HG02981 (cell line): ENCODE results near the gene DEUP1.
"Not testable (repeated sequence)": the region's sequence is repeated elsewhere in the genome, so short reads cannot be mapped to it uniquely, and the experiment has no call there.

Source experiments
- ATAC-seq: cut with Tn5 transposase; IDR thresholded peaks from one replicate; pipeline ENCODE4 v1.9.1; 2021; ENCODE audit warnings: mild to moderate bottlenecking, moderate library complexity; ENCODE audit not compliant: unreplicated experiment

Gene DEUP1, protein sequence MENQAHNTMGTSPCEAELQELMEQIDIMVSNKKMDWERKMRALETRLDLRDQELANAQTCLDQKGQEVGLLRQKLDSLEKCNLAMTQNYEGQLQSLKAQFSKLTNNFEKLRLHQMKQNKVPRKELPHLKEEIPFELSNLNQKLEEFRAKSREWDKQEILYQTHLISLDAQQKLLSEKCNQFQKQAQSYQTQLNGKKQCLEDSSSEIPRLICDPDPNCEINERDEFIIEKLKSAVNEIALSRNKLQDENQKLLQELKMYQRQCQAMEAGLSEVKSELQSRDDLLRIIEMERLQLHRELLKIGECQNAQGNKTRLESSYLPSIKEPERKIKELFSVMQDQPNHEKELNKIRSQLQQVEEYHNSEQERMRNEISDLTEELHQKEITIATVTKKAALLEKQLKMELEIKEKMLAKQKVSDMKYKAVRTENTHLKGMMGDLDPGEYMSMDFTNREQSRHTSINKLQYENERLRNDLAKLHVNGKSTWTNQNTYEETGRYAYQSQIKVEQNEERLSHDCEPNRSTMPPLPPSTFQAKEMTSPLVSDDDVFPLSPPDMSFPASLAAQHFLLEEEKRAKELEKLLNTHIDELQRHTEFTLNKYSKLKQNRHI

DNA sequence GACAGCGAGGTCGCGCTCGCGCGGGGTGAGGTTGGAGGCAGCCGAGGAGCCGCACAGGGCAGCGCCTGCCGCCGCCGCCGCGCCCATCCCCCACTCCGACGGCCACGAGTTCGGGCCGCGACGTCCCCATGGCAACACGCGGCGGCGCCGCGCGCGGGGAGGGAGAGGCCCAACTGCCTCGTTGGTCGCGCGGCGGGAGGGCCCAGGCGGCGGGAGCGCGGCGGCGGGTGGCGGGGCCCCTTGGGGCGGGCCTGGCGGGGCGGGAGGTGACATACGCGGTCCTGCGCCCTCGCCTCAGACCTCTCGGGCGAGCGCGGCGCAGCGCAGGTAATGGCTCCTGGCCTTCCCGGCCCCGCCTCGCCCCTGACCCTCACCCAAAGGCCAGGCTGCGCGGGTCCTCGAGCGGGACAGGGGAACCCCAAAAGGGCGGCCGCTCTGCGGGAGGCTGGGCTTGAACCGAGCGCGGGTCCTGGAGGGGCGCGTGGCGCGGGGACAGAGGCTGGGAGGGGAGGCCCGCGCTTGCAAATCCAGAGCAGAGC, at the start of gene DEUP1:
DEUP1 (plus strand) TSS at position 297 of the 539 bp plus-strand sequence. CDS start 1,518 bp downstream, outside the sequence.
- peak; percentile 55 for ATAC-seq

DNA sequence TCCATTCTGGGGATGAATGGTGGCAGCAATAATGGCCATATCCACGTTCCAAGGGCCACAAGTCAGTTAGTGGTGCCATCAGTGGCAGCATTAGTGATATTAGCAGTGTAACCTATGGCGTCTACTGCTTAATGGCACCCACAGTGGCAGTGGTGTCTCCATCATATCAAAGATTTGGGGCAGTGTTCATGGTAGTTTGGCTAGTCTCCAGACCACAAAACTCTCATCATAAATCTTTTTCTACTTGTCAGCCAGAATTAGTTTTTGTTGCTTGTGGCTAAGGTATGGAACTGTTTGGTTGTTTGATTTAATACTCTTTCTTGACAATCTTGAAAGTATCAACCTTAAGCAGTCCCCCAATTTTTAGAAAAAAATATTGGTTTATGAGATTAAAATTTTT, 45.1 kb upstream of the DEUP1 start:
- ATAC-seq: no peak

DNA sequence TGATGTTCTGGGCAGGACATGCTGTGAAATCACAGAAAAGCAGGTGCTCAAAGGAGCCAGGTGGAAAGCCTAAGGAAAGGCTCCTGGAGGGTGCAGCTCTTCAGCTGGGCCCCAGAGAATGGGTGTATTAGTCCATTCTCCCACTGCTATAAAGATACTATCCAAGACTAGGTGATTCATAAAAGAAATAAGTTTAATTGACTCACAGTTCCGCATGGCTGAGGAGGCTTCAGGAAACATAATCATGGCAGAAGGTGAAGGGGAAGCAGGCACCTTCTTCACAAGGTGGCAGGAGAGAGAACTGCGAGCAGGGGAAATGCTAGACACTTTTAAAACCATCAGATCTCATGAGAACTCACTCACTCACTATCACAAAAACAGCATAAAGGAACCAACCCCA, 43.1 kb upstream of the DEUP1 start:
- ATAC-seq: no peak

DNA sequence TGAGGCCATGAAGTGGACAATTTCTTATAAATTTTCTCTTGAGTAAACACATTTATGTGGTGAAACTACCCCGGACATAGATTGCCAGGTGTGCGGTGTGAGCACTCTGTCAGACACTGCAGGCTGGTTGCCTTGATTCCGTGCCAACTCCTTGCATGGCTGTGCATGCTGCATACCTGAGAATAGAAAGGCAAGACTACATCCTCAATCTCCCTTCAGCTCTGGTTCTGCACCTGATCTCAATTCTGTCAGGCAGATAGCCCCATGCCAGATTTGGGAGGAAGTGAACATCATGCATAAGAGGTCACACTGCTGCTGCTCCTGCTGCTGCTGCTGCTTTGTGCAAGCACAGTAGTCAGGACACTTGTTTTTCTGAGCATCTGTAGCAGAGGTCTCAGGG, 42.5 kb upstream of the DEUP1 start:
- no peak for ATAC-seq

DNA sequence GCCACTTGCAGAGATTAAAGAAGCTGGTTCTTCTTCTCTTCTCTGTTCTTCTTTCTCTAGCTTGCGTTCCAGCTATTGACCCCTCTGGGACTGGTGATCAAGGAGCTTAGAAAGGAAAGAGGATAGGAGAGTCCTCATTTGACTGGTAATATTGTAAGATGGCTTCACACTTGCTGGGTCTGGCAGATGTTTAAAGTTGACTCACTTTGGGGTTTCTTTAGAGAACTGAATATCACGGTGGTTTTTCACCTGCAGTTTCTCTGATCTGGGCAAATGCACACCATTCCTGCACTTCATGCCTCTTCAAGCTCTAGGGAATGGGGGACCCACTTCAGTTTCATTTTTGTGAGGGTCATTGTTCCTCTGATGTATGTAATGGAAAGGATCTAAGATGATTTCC, 41.8 kb upstream of the DEUP1 start:
- no peak for ATAC-seq

DNA sequence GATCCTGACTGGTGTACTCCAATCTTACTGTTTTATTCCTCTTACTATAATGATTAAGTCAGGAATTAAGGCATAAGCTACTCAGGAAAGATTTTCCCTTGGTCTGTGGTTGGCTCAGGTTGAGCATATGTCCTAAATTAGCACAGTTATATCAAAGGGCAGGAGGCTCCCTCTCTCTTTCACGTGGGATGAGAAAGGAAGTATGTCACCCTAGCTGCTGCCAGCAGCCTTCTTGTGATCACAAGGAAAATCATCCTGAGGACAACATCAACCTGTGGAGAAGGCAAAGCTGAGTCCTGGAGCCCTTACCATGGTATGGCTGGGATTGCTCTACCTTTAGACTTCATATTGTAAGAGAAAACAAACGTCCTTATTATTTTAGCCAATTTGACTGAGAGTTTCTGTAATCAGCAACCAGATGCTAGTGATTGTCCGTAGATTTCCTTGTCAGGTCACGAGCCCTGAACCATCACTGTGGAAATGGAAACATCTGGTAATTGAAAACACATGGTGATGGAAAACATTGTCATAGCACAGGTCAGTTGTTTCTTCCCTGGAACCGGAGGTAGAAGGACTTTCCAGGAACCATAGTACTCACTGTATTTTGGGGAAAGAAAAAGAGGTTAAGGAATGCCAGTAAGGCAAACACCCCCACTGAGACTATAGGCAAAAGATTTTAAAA, 40.6 kb upstream of the DEUP1 start:
- no peak for ATAC-seq

DNA sequence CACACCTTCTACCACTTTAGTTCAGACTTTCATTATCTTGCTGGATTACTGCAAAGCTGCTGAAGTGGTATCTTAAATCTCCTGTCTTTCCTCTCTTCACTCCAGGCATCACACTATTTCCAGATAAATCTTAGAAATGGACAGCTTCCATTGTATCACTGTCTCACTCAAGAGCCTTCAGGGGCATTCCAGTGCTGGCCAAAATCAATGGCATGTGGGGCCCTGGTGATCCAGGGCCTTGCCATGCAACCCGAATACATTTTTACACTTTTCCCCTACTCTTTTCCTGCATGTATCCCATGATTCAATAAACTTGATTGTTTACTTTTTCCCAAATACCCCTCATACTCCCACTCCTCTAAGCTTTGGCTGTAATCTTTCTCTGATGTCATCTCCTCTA, 39.4 kb upstream of the DEUP1 start:
- ATAC-seq: no peak

DNA sequence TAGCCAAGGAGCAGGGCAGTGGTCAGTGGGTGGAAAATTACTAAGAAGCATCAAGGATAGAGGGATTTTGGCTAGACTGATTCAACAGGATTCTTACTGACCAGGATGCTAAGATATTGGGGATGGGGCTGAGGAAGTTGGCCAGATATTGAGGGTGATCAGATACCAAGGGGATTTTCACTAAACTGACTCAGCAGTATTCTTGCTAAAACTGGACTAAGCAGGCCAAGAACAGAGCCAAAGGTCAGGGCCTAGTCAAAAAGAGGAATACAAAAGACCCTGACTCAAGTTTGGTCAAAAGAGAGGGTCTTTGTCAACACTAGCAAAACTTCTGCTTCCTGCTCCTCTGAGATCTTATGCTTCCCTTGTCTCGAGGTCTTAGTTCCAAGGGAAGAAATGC, 38.6 kb upstream of the DEUP1 start:
- no peak for ATAC-seq

DNA sequence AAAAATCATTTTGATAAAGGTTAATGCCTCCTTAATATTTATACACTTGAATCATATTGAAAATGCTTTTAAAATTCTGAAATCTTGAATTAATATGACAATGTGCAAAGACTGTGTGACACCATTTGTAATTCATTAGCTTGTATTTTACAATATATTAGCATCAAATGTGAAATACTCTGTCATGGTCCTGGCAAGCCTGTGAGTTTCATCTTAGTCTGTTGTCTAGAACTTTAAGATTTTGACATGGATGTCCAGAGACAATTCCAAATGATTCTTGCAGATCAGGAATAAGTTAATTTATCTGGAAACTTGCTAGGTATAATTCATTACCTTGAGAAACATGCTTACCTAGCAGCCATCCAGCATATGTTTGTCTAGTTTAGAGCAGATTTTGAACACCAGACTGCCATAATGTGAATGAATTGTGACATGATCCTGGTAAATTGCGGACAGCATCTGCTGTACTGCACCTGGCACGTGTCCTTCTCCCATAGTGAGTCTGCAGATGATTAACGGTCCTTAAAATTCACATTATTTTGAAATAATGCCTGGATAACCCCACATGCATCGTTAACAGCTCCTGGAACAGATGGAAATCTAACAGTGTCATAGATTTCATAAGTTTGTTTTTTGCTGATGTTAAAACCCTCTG, 34.5 kb upstream of the DEUP1 start:
- ATAC-seq: no peak

DNA sequence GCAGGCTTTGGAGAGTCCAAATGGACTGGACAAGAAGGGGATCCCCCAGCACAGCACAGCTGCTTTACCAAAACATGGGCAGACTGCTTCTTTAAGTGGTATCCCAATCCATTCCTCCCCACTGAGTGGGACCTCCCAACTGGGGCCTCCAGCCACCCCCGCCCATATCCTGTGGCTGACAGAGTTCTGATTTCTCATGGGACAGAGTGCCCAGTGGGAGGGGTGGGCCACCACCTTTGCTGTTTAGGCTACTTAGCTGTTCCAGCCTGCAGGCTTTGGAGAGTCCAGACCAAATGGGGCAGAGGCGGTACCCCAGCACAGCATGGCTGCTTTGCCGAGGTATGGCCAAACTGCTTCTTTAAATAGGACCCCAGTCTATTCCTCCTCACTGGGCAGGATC, 26.9 kb upstream of the DEUP1 start:
- no peak for ATAC-seq

DNA sequence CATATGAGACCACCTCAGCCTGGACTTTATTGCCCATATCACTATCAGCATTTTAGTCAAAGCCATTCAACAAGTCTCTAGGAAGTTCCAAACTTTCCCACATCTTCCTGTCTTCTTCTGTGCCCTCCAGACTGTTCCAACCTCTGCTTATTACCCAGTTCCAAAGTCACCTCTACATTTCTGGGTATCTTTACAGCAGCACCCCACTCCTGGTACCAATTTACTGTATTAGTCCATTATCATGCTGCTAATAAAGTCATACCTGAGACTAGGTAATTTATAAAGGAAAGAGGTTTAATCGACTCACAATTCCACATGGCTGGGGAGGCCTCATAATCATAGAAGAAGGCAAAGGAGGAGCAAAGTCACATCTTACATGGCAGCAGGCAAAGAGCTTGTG, 16.1 kb upstream of the DEUP1 start:
- ATAC-seq: not testable (repeated sequence)

DNA sequence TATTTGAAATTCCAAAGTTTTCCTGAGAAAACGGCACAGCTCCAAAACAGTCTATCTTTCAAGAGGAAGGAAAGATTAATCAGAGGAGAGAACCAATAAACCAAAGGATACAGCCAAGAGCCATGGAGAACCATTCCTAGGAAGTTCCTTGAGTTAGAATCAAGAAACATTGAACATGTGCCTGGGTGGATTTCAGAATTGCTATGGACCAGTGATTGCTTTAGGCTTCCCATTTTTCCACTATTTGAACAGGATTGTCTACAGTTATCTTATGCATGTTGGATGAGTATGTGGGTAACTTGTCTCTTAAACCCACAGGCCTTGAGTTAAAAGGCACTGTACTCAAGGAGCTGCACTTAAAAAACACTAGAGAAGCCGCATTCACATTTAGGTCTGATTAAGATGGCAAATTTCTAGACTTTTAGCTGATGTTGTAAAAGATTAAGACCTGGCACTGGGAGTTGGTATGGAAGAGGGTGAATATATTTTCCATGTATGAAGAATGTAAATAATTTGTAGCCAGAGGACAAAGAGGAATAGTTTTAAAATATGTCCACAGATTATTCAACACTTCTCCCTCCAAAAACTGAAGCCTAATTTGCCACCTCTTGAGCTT, 11.2 kb upstream of the DEUP1 start:
- no peak for ATAC-seq

DNA sequence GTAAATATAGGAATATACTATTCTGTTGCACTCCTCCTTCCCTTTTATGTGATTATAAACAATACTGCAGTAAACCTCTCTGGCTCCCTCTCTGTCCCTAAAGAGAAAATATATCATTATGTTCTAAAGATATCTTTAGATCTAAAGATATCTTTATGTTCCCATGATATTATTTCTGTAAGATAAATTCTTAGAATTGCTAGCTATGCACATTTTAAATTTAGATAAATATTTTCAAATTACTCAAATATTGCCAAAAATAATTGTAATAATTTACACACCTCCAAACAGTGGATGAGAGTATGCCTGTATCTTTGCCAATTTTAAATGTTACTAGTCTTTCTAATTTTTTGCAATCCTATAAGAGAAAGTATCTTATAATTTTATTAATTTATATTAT, 10.3 kb upstream of the DEUP1 start:
- ATAC-seq: no peak

DNA sequence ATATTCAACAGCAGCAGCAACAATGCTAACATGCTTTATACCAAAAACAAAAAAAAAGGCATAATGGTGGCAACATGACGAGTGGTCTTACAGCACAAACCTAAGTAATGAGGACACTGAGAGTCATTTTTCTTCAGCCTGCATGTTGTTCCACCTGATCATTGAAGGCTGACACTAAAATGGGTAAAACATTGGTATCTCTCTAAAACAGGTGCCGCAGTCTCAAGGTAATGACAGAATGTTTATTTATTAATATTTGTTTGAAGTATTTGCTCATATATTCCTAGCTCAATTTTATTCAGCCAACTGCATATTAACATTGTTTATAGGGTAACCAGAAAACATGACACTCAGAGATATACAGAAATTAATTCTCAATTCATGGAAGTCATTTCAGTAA, 8.3 kb upstream of the DEUP1 start:
- no peak for ATAC-seq

DNA sequence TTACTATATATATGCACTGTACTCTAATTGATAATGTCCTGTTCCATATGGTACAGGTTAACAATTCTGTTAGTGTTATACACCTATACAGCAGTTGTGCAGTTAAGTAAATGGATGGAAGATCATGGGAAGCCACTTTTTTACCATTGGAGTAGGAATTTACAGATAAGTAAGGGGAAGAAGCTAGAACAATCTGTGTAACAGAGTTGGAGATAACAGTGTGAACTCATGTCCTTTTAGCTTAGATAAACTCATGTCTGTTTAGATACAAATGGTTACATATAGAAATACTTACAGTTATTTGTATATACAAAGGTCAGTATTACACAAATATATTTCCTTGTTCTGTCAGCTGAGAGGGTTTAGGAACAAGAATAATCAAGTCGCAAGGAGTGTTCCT, 6.8 kb upstream of the DEUP1 start:
- no peak for ATAC-seq

DNA sequence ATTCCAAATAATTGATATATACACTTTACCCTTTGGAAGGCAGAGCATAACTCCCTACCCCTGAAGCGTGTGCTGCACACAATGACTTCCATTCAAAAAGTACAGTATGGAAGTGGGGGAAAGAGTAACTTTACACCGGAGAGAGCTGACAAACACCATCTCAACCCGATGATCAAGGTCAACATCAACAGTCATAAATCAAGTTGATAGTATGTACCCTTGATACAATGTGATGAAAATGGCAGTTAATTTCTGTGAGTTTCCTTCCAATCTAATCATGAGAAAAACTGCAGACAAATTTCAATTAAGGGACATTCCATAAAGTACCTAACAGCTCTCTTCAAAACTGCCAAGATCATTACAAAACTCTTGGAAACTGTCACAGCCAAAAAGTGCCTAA, 6.0 kb upstream of the DEUP1 start:
- ATAC-seq: no peak

DNA sequence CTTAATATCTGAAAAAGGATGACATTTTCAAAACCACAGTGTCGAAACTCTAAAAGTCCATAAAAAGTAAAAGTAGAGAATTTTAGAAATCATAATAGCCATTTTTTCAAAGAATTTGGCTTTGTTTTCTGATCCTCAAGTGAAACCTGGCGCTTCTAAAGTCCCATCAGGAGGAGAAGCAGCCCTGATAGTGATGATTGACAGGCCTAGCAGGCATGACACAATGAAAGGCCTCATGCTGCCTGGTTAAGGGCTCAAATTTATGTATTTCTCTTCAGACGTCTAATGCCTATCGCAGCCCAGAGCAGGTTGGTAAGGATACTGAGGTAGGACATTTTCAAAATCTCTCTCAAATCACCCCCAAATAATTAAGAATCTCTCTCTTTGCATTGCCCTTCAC, 3.9 kb upstream of the DEUP1 start:
- no peak for ATAC-seq

DNA sequence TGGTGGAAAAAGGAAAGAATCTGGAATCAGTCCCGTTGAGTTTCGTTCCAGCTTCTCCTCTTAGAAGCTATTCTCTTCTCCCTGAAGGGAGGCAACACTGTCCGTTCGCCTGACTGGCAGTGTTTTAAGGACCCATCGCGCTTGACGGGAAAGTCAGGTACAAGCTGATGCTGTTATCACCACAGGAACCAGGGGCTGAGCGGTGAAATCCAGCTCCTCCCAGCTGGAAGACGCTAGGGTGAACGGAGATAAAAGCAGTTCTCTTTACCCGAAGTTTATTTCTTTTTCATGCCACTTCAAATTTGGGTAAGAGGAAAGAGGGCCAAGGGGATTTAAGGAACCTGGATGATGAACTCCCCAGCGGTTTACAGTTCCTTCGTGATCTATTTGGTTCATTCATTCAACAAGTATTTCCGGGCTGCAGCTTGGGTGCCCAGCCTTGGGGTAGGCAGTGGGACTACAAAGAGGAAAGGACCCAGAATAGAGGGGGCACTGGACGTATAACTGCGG, 551 bp upstream of the DEUP1 start:
- no peak for ATAC-seq

DNA sequence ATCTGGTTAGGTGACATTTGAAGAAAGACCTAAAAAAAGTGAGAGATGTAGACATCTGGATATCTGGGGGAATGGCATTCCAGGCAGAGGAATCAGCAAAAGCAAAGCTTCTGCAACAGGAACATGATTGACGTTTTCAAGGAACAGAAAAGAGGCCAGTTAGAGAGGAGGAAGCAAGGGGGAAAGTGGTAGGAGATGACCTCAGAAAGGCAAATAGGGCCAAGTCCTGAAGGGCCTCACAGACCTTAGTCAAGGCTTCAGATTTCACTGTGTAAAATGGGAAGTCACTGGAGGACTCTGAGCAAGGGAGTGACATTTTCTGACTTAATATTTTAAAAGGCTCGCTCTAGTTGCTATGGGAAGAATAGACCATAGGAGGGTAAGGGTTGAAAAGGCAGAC, 9.7 kb downstream of the DEUP1 start:
- no peak for ATAC-seq

DNA sequence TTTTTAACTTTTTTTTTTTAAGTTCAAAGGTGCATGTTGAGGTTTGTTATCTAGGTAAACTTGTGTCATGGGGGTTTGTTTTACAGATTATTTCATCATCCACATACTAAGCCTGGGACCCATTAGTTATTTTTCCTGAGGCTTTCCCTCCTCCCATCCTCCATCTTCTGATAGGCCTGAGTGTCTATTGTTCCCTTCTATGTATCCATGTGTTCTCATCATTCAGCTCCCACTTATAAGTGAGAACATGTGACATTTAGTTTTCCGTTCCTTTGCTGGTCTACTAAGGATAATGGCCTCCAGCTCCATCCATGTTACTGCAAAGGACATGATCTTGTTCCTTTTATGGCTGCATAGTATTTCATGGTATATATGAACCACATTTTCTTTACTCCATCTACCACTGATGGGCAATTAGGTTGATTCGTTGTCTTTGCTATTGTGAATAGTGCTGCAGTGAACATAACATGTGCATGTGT, 14.4 kb downstream of the DEUP1 start:
- no peak for ATAC-seq

DNA sequence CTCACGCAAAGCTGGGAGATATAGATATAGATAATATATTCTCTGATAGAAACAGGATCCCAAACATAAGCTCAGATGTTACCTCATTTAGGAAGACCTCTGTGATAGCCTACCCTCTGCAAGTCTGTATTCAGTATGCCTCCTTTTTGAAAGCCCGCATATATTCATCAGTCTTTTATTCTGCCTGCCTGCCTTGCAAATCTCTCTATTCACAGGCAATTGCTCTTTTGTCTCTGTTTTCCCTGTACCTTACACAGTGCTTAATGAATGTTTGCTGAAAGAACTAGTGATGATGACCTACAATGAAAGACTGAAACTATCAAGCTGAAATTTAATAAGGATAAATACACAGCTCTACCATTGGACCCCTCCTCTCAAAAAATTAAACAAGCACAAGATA, 18.4 kb downstream of the DEUP1 start:
- no peak for ATAC-seq
